ENCODE data around the gene PLXNA2. TPM values are rescaled to one million over a fixed set of nuclear protein-coding genes. Genes with fewer than 3 reads are reported as not detected.

PLXNA2 gene
- total and polyA plus RNA-seq, 2 of the 8 experiments (the other 6 are each of a cell fraction or from before 2014, with no cell fraction given) = 0.33 to 1.5 TPM

DNA sequence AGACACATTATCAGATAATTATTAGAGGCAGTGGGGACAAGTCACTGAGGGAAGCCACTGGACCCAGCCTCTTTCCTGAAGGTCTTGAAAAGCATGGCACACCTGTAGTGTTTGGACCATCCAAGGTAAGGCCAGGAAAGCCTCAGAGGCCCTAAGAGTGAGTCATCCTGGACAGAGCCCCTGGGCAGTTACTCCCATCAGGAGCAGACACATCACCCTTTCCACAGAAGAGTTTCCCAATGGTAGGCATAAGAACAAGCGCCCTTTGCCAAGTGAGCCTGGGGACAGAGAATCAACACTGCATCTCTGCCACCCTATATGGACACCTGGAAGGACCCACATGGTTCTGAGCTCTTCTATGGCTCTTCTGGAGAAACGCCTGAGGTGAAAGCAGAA is 136.0 kb downstream of the PLXNA2 start:
- Histone ChIP-seq H3K4ac (replicated peaks; ENCODE audit: insufficient read length, low read depth, low read length) (no peak overlapping the region), H3K9me3 (ENCODE audit: insufficient read depth in 2 of 2, low read depth in 1 of 2, low read length in 1 of 2) (no peaks in the 10 kb centered on the region), H3K4me1 (replicated peaks in 1 of 4; ENCODE audit: control insufficient read depth in 3 of 4, insufficient read depth in 4 of 4, low read length in 3 of 4) (peaks cover 0 to 4% (median 0%) of the 10 kb centered on the region in 4 experiments; a peak in 3 of 7 replicates), H4K5ac (ENCODE audit: insufficient read length, low read depth, low read length) (no peak overlapping the region), H3K14ac (ENCODE audit: insufficient read length) (no peak overlapping the region), H2BK15ac (ENCODE audit: low read length) (no peak overlapping the region), H3K23ac (ENCODE audit: insufficient read length) (no peak overlapping the region), H3K9ac (replicated peaks in 1 of 4; ENCODE audit: extremely low read depth in 1 of 4, low read depth in 3 of 4, low read length in 3 of 4) (no peak overlapping the region), H3K79me2 (ENCODE audit: control insufficient read depth in 1 of 2, insufficient read depth in 2 of 2, low read length in 2 of 2) (no peaks in the 10 kb centered on the region), H3K36me3 (ENCODE audit: control insufficient read depth in 2 of 4, insufficient read depth in 4 of 4, low read length in 3 of 4) (no peaks in the 10 kb centered on the region), H2AFZ (ENCODE audit: low read length) (no peak overlapping the region), H2BK20ac (ENCODE audit: low read length) (no peak overlapping the region), H4K8ac (ENCODE audit: extremely low read depth, insufficient read depth, low read length) (no peak overlapping the region), H3K4me3 (ENCODE audit: extremely low read depth in 1 of 4, insufficient read depth in 2 of 4, low read depth in 3 of 4, low read length in 4 of 4) (no peak overlapping the region), H4K20me1 (replicated peaks in 1 of 2; ENCODE audit: control insufficient read depth in 1 of 2, insufficient read depth in 2 of 2, low read length in 2 of 2) (no peaks in the 10 kb centered on the region), H3K23me2 (ENCODE audit: low read depth, low read length) (no peaks in the 10 kb centered on the region), H2AK5ac (ENCODE audit: low read depth, low read length) (no peak overlapping the region), H3K56ac (replicated peaks; ENCODE audit: insufficient read length, low read depth, low read length) (no peak overlapping the region), H3K27me3 (replicated peaks in 1 of 4; ENCODE audit: control insufficient read depth in 3 of 4, extremely low read depth in 1 of 4, insufficient read depth in 3 of 4, low read length in 3 of 4) (no peaks in the 10 kb centered on the region), H2BK5ac (ENCODE audit: low read depth, low read length) (no peak overlapping the region), H2BK120ac (replicated peaks; ENCODE audit: low read depth, low read length) (no peak overlapping the region), H3K4me2 (ENCODE audit: insufficient read depth in 1 of 2, low read depth in 2 of 2, low read length in 2 of 2) (no peak overlapping the region), H2BK12ac (ENCODE audit: low read depth, low read length) (no peak overlapping the region), H3K18ac (ENCODE audit: extremely low read depth, low read length) (no peak overlapping the region), H3K79me1 (ENCODE audit: low read depth, low read length) (no peaks in the 10 kb centered on the region), H3K27ac (ENCODE audit: low read depth, low read length) (no peak overlapping the region), H4K91ac (replicated peaks; ENCODE audit: insufficient read length, low read length) (no peak overlapping the region)
- POLR2A ChIA-PET (ENCODE audit: partially characterized antibody) = no interaction called here
- 88% methylated on average over 2 of the region's 2 CpGs; no CpG with 5 or more reads in 1 of the 2 experiments for WGBS, 2 experiments (ENCODE audit: extremely low coverage in 1 of 2, insufficient coverage in 1 of 2, insufficient read length in 1 of 2, insufficient replicate concordance in 2 of 2, low coverage in 1 of 2, low lambda C conversion rate in 2 of 2, missing lambda C conversion rate in 1 of 2)
- CTCF ChIA-PET (ENCODE audit: partially characterized antibody) = no interaction called here
- DNase-seq (ENCODE audit: low read depth in 1 of 2, low spot score in 2 of 2) (no peak), FAIRE-seq (no peak)
- no peak for TF ChIP-seq MAX (IDR thresholded peaks at IDR 0.05)
- TF ChIP-seq E2F6 (IDR thresholded peaks at IDR 0.05) = no peak
- TF ChIP-seq SIN3A (conservative IDR thresholded peaks at IDR 0.05 in 1 of 2, IDR thresholded peaks at IDR 0.05 in 1 of 2; ENCODE audit: low read depth in 1 of 2, low read length in 2 of 2) = no peak
- TF ChIP-seq, protein P1, sequence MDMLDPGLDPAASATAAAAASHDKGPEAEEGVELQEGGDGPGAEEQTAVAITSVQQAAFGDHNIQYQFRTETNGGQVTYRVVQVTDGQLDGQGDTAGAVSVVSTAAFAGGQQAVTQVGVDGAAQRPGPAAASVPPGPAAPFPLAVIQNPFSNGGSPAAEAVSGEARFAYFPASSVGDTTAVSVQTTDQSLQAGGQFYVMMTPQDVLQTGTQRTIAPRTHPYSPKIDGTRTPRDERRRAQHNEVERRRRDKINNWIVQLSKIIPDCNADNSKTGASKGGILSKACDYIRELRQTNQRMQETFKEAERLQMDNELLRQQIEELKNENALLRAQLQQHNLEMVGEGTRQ (IDR thresholded peaks at IDR 0.05; ENCODE audit: low read length) = no peak
- TF ChIP-seq KDM4A (IDR thresholded peaks at IDR 0.05; ENCODE audit: low read depth, low read length, severe bottlenecking) = no peak
- TF ChIP-seq CTCF (IDR thresholded peaks at IDR 0.05; ENCODE audit: control extremely low read depth in 1 of 3, insufficient read depth in 1 of 3, low read depth in 1 of 3, low read length in 3 of 3) = no peak
- TF ChIP-seq RNF2 (IDR thresholded peaks at IDR 0.05; ENCODE audit: borderline replicate concordance, low read depth, low read length, missing control alignments, poor library complexity, severe bottlenecking) = no peak
- no peak for TF ChIP-seq TAF7 (optimal IDR thresholded peaks at IDR 0.05; ENCODE audit: borderline replicate concordance, low read depth, low read length)
